IMR-90 (cell line): ENCODE measurements around the gene HOXA10. TPM values are rescaled to one million over a fixed set of nuclear protein-coding genes. Genes with fewer than 3 reads are reported as not detected.

Source experiments
- ATAC-seq: fragments of 200-7000 bp; cut with Tn5 transposase; 2 replicates; pipeline ENCODE4 v1.9.1; 2020; ENCODE audit warnings: low read depth, mild to moderate bottlenecking, moderate library complexity
- BruUV-seq: library from RNA; stranded (reverse); fragments of 400-500 nt; replicated peaks from 2 replicates; lab custom pipeline; 2021; lab: Mats Ljungman, UMichigan
- CTCF ChIA-PET: fragments of 300-600 bp; formaldehyde crosslinking; extraction: SDS; loops from one replicate; lab custom pipeline; 2021; ENCODE audit warnings: antibody characterized with exemption; lab: Yijun Ruan, JAX
- POLR2A ChIA-PET: fragments of 300-600 bp; sonication (Branson Sonifier 250); formaldehyde crosslinking; loops from one replicate; lab custom pipeline; 2022; ENCODE audit warnings: antibody characterized with exemption; ENCODE audit not compliant: unreplicated experiment; lab: Charles Lee
- DNase-seq: peaks from one replicate; pipeline ENCODE4 v3.0.0; 2013
- H2AFZ ChIP-seq: replicated peaks from 2 replicates; pipeline ENCODE3; 2013; ENCODE audit warnings: low read length, mild to moderate bottlenecking; ENCODE audit not compliant: poor library complexity
- H2AK5ac ChIP-seq: 2 replicates; pipeline ENCODE4 v1.6.1; 2013; ENCODE audit warnings: low read depth, low read length, inconsistent platforms
- H2AK9ac ChIP-seq: replicated peaks from 2 replicates; pipeline ENCODE3; 2013; ENCODE audit warnings: mild to moderate bottlenecking, low read depth, low read length, moderate library complexity; ENCODE audit not compliant: poor library complexity
- H2BK120ac ChIP-seq: 2 replicates; pipeline ENCODE4 v1.6.1; 2013; ENCODE audit warnings: low read depth, low read length, inconsistent platforms
- H2BK15ac ChIP-seq: 3 replicates; pipeline ENCODE4 v1.6.1; 2013; ENCODE audit warnings: low read depth, low read length, inconsistent platforms
- H2BK20ac ChIP-seq: 2 replicates; pipeline ENCODE4 v1.6.1; 2013; ENCODE audit warnings: low read depth, mild to moderate bottlenecking, inconsistent platforms, low read length, moderate library complexity
- H2BK5ac ChIP-seq: 2 replicates; pipeline ENCODE4 v1.6.1; 2013; ENCODE audit warnings: mild to moderate bottlenecking, low read depth, low read length, inconsistent platforms; ENCODE audit not compliant: poor library complexity, severe bottlenecking
- H3K14ac ChIP-seq: replicated peaks from 2 replicates; pipeline ENCODE4 v1.6.1; 2013; ENCODE audit warnings: low read depth, low read length, inconsistent platforms
- H3K18ac ChIP-seq: 2 replicates; pipeline ENCODE4 v1.6.1; 2013; ENCODE audit warnings: low read depth, low read length, control low read depth
- H3K23ac ChIP-seq: 2 replicates; pipeline ENCODE4 v1.6.1; 2013; ENCODE audit warnings: low read depth, low read length, inconsistent platforms
- H3K27ac ChIP-seq: 2 replicates; pipeline ENCODE4 v1.5.1; 2013; ENCODE audit warnings: mild to moderate bottlenecking, control low read depth, low read length; ENCODE audit not compliant: insufficient read depth
- H3K27me3 ChIP-seq: 2 replicates; pipeline ENCODE4 v1.6.1; 2013; ENCODE audit warnings: low read length; ENCODE audit not compliant: control insufficient read depth, insufficient read depth
- H3K36me3 ChIP-seq: 2 replicates; pipeline ENCODE4 v1.6.1; 2013; ENCODE audit warnings: low read length, mixed read lengths; ENCODE audit not compliant: control insufficient read depth, insufficient read depth
- H3K4ac ChIP-seq: 2 replicates; pipeline ENCODE4 v1.6.1; 2013; ENCODE audit warnings: low read depth, low read length, inconsistent platforms
- H3K4me1 ChIP-seq: 2 replicates; pipeline ENCODE4 v1.6.1; 2013; ENCODE audit warnings: low read length, mixed read lengths; ENCODE audit not compliant: control insufficient read depth, insufficient read depth
- H3K4me2 ChIP-seq: 2 replicates; pipeline ENCODE4 v1.6.1; 2013; ENCODE audit warnings: low read depth, mild to moderate bottlenecking, control low read depth, low read length, moderate library complexity
- H3K4me3 ChIP-seq: 2 replicates; pipeline ENCODE4 v1.5.1; 2013; ENCODE audit warnings: low read depth, mild to moderate bottlenecking, control low read depth, low read length, moderate library complexity; ENCODE audit not compliant: insufficient read depth
- H3K56ac ChIP-seq: 2 replicates; pipeline ENCODE4 v1.6.1; 2013; ENCODE audit warnings: low read length, inconsistent platforms; ENCODE audit not compliant: insufficient read depth; ENCODE audit errors: extremely low read depth
- H3K79me1 ChIP-seq, 2 experiments: 2 replicates each; pipeline ENCODE4 v1.6.1; 2013; ENCODE audit warnings: low read length in 2 of 2, inconsistent platforms in 1 of 2, low read depth in 1 of 2
- H3K9ac ChIP-seq: 2 replicates; pipeline ENCODE4 v1.6.1; 2013; ENCODE audit warnings: low read depth, low read length, control low read depth
- H3K9me1 ChIP-seq: 2 replicates; pipeline ENCODE4 v1.6.1; 2013; ENCODE audit warnings: low read length, inconsistent platforms; ENCODE audit not compliant: insufficient read depth
- H3K9me3 ChIP-seq: 2 replicates; pipeline ENCODE4 v1.6.1; 2013; ENCODE audit warnings: low read length; ENCODE audit not compliant: control insufficient read depth, insufficient read depth
- H4K20me1 ChIP-seq: 2 replicates; pipeline ENCODE4 v1.6.1; 2013; ENCODE audit warnings: low read length, inconsistent platforms; ENCODE audit not compliant: insufficient read depth
- H4K5ac ChIP-seq: 2 replicates; pipeline ENCODE4 v1.6.1; 2013; ENCODE audit warnings: mild to moderate bottlenecking, low read depth, low read length, control low read depth
- H4K8ac ChIP-seq, 2 experiments: 2 replicates each; pipeline ENCODE4 v1.6.1; 2013; ENCODE audit warnings: low read depth in 2 of 2, low read length in 2 of 2, control low read depth in 1 of 2, inconsistent platforms in 1 of 2
- H4K91ac ChIP-seq: 2 replicates; pipeline ENCODE4 v1.6.1; 2013; ENCODE audit warnings: low read depth, low read length, inconsistent platforms; ENCODE audit not compliant: insufficient read depth
- BHLHE40 ChIP-seq: fragments of 150-350 bp; IDR thresholded peaks from 2 replicates; pipeline ENCODE4 v1.6.1; 2016; ENCODE audit warnings: mild to moderate bottlenecking, low read depth, low read length
- CEBPB ChIP-seq: IDR thresholded peaks from 2 replicates; pipeline ENCODE4 v1.6.1; 2012; ENCODE audit warnings: low read depth, low read length, improper control_type of control experiment
- CHD1 ChIP-seq: IDR thresholded peaks from 2 replicates; pipeline ENCODE4 v1.6.1; 2012; ENCODE audit warnings: low read depth, low read length, improper control_type of control experiment
- CTCF ChIP-seq: conservative IDR thresholded peaks from 2 replicates; pipeline ENCODE4 v1.5.1; 2012; ENCODE audit warnings: mild to moderate bottlenecking, low read depth, low read length, improper control_type of control experiment
- FOS ChIP-seq: fragments of 150-350 bp; IDR thresholded peaks from 2 replicates; pipeline ENCODE4 v1.6.1; 2016; ENCODE audit warnings: low read depth, low read length
- MAFK ChIP-seq: IDR thresholded peaks from 2 replicates; pipeline ENCODE4 v1.6.1; 2012; ENCODE audit warnings: low read depth, low read length, improper control_type of control experiment
- MAZ ChIP-seq: IDR thresholded peaks from 2 replicates; pipeline ENCODE4 v1.6.1; 2012; ENCODE audit warnings: low read depth, mild to moderate bottlenecking, low read length, improper control_type of control experiment, moderate library complexity, borderline replicate concordance
- MXI1 ChIP-seq: IDR thresholded peaks from 2 replicates; pipeline ENCODE4 v1.6.1; 2012; ENCODE audit warnings: low read depth, mild to moderate bottlenecking, low read length, moderate library complexity, borderline replicate concordance
- NFE2L2 ChIP-seq: fragments of 150-350 bp; IDR thresholded peaks from 2 replicates; pipeline ENCODE4 v1.6.1; 2016; ENCODE audit warnings: low read depth, mild to moderate bottlenecking, low read length
- POLR2A ChIP-seq: IDR thresholded peaks from 2 replicates; pipeline ENCODE4 v1.6.1; 2012; ENCODE audit warnings: mild to moderate bottlenecking, low read depth, low read length
- RAD21 ChIP-seq: IDR thresholded peaks from 2 replicates; pipeline ENCODE4 v1.6.1; 2012; ENCODE audit warnings: low read length, improper control_type of control experiment
- RCOR1 ChIP-seq: IDR thresholded peaks from 2 replicates; pipeline ENCODE4 v1.6.1; 2012; ENCODE audit warnings: mild to moderate bottlenecking, low read length, improper control_type of control experiment; ENCODE audit not compliant: insufficient replicate concordance
- RFX5 ChIP-seq: IDR thresholded peaks from 2 replicates; pipeline ENCODE4 v1.8.0; 2012; ENCODE audit warnings: low read depth, mild to moderate bottlenecking, low read length, moderate library complexity
- SMC3 ChIP-seq: fragments of 150-350 bp; IDR thresholded peaks from 2 replicates; pipeline ENCODE4 v1.6.1; 2016; ENCODE audit warnings: low read depth, mild to moderate bottlenecking, antibody characterized with exemption, low read length, moderate library complexity
- USF2 ChIP-seq: fragments of 150-350 bp; IDR thresholded peaks from 2 replicates; pipeline ENCODE4 v1.6.1; 2017; ENCODE audit warnings: mild to moderate bottlenecking, antibody characterized with exemption, low read length, low read depth
- WGBS, 2 experiments: methylation state at CpG; one replicate each; pipeline versions ENCODE4 v1.1.5 to v1.1.7; 2013; ENCODE audit warnings: missing lambda C conversion rate in 2 of 2; ENCODE audit not compliant: insufficient read length in 1 of 2; ENCODE audit errors: extremely low coverage in 2 of 2; 5-methylcytosine and 5-hydroxymethylcytosine counted together
- dilution Hi-C: fragments of 300-500 bp; cut with HindIII; formaldehyde crosslinking; loops from one replicate; pipeline ENCODE4 v1.14.3; 2018; ENCODE audit warnings: low sequenced_read_pairs; ENCODE audit not compliant: unreplicated experiment
- in situ Hi-C: fragments of 300-500 bp; cut with MboI; formaldehyde crosslinking; loops from 3 replicates; pipeline ENCODE4 v1.14.3; 2019; ENCODE audit warnings: low sequenced_read_pairs, inconsistent platforms, mixed read lengths
- intact Hi-C: fragments of 100-400 bp; cut with micrococcal nuclease; formaldehyde crosslinking; loops from 2 replicates; pipeline ENCODE4 v1.10.0; 2022
- polyA plus RNA-seq, 3 experiments: library from polyadenylated mRNA; depleted of rRNA; stranded (reverse); fragments of >200 nt; gene quantifications; 2 replicates each; pipeline ENCODE4 v1.2.3, GENCODE V29; 2012; ENCODE audit warnings: low replicate concordance in 1 of 3
- total RNA-seq: library from RNA; depleted of rRNA; stranded (reverse); fragments of >200 nt; gene quantifications from 2 replicates; pipeline ENCODE4 v1.2.3, GENCODE V29; 2012

The HOXA10 gene
- total and polyA plus RNA-seq, 2 of the 4 experiments (the other 2 are of a cell fraction) = 0.10 to 0.18 TPM

GRCh38 chr7:27156916-27157701 is 17.0 kb downstream of the HOXA10 start:
- Histone ChIP-seq H3K23ac (no peak overlapping the region), H2BK5ac (no peak overlapping the region), H3K27ac (no peak overlapping the region), H3K27me3 (peaks cover 2% of the 10 kb centered on the region; the same call in 1 of the 2 replicates), H3K4me3 (peak overlapping the region; percentile 69; the same call in 1 of the 2 replicates), H3K9me1 (peaks cover 3% of the 10 kb centered on the region; the same call in 1 of the 2 replicates), H3K14ac (no peak overlapping the region), H3K18ac (no peak overlapping the region), H3K79me1 (0 out of 4 replicates have a peak, but pooled peaks cover 0 to 4% of the 10 kb centered on the region in 2 experiments), H3K4ac (no peak overlapping the region; the same call in 1 of the 2 replicates), H3K9me3 (no peaks in the 10 kb centered on the region), H2BK120ac (no peak overlapping the region), H2AK5ac (no peak overlapping the region), H3K9ac (no peak overlapping the region), H4K20me1 (no peaks in the 10 kb centered on the region), H4K5ac (no peak overlapping the region; the same call in 1 of the 2 replicates), H2BK15ac (no peak overlapping the region), H4K91ac (no peak overlapping the region), H2AFZ (peak overlapping the region; percentile 90), H3K4me1 (peaks cover 6% of the 10 kb centered on the region; the same call in 1 of the 2 replicates), H2BK20ac (no peak overlapping the region), H4K8ac (peak overlapping the region; percentile 30 to 90; a peak in 2 of 4 replicates), H3K36me3 (no peaks in the 10 kb centered on the region), H2AK9ac (no peak overlapping the region), H3K4me2 (peak overlapping the region; percentile 55; the same call in 1 of the 2 replicates), H3K56ac (no peak overlapping the region)
- BruUV-seq = no TSS peak
- intact Hi-C loops = no loop called here
- in situ Hi-C loops = loop anchor here (5.0 kb wide), 2 partner anchors 790 to 1305 kb away; no protein-coding TSS in a partner anchor
- 39% methylated on average over 8 of the region's 30 CpGs; no CpG with 5 or more reads in 1 of the 2 experiments for WGBS, 2 experiments
- POLR2A ChIA-PET = no interaction called here
- dilution Hi-C loops = no loop called here
- no peak for DNase-seq
- no peak for ATAC-seq
- CTCF ChIA-PET = interaction anchor here (0.7 to 1.3 kb wide), 4 partner anchors 23 to 968 kb away, joined by 3 to 4 read pairs (median 3); no protein-coding TSS in a partner anchor
- TF ChIP-seq NFE2L2 = no peak
- no peak for TF ChIP-seq RFX5
- no peak for TF ChIP-seq MAZ
- no peak for TF ChIP-seq RCOR1
- TF ChIP-seq RAD21 = no peak
- no peak for TF ChIP-seq FOS
- no peak for TF ChIP-seq CHD1
- no peak for TF ChIP-seq SMC3
- no peak for TF ChIP-seq CTCF
- no peak for TF ChIP-seq BHLHE40
- TF ChIP-seq POLR2A = no peak
- no peak for TF ChIP-seq USF2
- TF ChIP-seq CEBPB = no peak
- TF ChIP-seq MXI1 = no peak
- no peak for TF ChIP-seq MAFK
